ENCODE measurements around the gene WASHC2C.
"Not testable (repeated sequence)": the region's sequence is repeated elsewhere in the genome, so short reads cannot be mapped to it uniquely, and the experiment has no call there.

Gene WASHC2C

GRCh38 chr10:45761622-45762021 is 34.6 kb downstream of the WASHC2C start:
- DNase-seq = not testable (repeated sequence)

- not testable (repeated sequence) for DNase-seq
Observed at GRCh38 chr10:45763037-45763436, 36.0 kb downstream of the WASHC2C start.

- not testable (repeated sequence) for DNase-seq
Observed at GRCh38 chr10:45768334-45768733, 41.3 kb downstream of the WASHC2C start.

- DNase-seq = not testable (repeated sequence)
Observed at GRCh38 chr10:45771757-45772461, 44.8 kb downstream of the WASHC2C start.

DNA sequence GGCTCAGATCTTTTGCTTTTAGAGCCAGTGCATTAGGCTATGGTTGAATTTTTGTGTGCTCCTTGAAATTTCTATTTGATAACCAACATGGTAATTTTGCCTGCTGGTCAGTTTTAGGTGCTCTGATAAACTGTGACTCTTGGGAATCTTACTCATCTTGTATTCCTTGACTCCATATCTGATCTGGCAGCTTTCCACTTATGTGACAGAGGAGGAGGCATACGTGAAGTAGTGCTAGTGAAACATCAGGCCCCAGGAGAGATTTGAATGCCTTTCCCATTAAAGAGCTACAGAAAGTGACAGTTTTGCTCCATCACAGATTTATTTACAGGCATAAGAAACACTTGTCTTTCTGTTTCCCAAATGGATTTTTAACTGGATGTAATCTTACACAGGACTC is 59.2 kb downstream of the WASHC2C start:
- DNase-seq = not testable (repeated sequence)

DNA sequence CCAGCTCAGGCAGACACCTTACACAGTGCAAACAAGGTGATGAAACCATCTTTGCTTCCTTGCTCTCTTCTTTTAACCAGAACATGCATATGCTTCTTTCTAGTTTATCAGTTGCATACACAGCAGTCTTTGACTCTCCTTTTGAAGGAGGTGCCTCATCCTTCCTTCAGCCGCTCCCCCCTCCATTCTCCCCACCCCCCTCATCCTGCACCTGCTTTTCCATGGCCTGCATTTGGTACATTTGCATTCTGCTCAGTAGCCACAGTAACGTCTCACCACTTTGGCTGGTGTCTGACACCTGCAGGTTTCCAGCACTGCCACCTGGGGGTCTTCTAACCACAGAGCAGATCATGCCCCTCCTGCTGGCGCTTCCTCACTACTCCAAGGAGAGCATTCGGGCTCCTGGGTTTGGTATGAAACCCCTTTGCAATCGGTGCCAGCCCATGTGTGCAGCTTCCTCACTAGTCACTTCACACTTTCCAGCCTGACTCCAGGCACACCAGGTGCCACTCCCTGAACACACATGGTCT is 60.2 kb downstream of the WASHC2C start:
- not testable (repeated sequence) for DNase-seq

- DNase-seq = not testable (repeated sequence)
Observed at GRCh38 chr10:45789991-45790390, 62.9 kb downstream of the WASHC2C start.

- not testable (repeated sequence) for DNase-seq
Observed at GRCh38 chr10:45790694-45791426, 63.8 kb downstream of the WASHC2C start.

DNA sequence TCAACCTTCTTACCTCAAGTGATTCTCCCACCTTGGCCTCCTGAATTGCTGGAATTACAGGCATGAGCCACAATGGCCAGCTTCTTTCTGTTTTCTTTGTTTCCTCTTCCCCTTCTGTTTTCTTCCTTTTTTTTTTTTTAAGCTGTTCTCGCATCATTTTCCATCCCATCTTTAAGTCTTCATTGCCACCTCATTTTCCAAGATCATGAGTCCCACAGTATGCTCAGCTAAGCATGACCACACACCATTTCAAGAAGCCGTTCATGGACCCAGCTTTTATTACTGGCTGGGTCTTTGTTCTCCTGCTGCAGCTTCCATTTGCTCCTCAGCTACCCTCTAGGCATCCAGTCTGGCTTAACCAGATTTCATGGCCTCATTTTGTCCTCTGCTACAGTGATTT is 67.7 kb downstream of the WASHC2C start:
- DNase-seq = not testable (repeated sequence)

- not testable (repeated sequence) for DNase-seq
Observed at GRCh38 chr10:45803060-45804010, 76.3 kb downstream of the WASHC2C start.

- not testable (repeated sequence) for DNase-seq
Observed at GRCh38 chr10:45804996-45805395, 77.9 kb downstream of the WASHC2C start.

GRCh38 chr10:45809837-45810236 is 82.8 kb downstream of the WASHC2C start:
- peak in 1 of 51 donors; percentile 6 for DNase-seq

DNA sequence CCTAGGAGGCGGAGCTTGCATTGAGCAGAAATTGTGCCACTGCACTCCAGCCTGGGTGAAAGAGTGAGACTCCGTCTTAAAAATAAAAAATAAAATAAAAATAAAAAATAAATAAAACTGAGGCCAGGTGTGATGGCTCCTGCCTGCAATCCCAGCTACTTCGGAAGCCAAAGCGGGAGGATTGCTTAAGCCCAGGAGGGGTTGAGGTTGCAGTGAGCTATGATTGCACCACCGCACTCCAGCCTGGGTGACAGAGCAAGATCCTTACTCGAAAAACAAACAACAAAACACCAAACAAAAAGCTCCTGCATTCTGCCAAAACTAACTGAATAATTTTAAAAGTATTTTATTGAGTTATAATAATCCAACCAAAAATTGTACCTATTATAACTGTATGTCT is 84.0 kb downstream of the WASHC2C start:
- DNase-seq = no peak

DNA sequence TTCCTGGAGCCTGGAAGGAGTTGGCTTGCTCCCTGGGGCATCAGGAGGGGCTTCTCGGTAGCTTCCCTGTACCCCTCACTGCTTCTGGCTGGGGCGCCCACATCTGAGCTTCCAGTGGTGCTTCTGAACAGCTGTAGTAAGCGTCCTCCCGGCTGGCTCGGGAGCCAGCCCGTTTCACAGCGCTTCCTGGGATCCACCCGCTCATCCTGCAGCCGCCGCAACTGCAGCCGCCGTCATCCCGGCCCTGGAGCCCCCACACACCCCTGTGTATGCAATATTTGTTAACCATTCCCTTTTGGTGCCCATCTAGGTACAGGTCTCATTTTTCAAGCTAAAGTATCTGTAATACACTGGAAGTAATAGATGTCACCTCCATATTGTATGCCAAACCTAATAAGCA is 85.9 kb downstream of the WASHC2C start:
- not testable (repeated sequence) for DNase-seq

GRCh38 chr10:45814146-45814545 is 87.1 kb downstream of the WASHC2C start:
- DNase-seq = not testable (repeated sequence)

DNA sequence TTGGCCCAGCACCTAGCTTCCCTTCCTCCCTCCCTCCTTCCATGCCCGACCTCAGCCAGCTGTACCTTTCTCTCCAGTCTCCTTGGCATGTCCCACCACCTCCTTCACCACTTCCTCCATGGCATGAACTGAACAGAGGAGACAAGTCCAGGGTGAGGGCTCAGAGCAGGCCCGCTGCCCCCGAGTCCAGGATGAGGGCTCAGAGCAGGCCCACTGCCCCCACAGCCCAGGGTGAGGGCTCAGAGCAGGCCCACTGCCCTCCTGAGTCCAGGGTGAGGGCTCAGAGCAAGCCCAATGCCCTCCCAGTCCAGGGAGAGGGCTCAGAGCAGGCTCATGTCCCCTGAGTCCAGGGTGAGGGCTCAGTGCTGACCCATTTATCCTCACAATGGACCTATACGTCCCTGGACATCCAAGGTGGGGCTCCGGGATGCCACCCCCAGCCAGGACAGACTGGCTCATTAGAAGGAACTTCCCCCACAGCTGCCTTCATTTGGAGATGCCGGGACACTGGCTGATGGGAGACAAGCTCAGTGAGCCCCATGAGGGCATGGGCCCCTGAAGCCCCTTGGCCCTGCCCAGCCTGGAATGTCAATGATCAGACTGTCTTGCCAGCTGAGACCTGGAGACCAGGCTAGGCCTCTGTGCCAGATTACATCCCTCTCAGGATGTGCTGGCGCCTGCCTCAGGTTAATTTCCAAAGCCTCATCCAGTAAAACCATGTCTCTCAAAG is 90.2 kb downstream of the WASHC2C start:
- no peak for DNase-seq

DNA sequence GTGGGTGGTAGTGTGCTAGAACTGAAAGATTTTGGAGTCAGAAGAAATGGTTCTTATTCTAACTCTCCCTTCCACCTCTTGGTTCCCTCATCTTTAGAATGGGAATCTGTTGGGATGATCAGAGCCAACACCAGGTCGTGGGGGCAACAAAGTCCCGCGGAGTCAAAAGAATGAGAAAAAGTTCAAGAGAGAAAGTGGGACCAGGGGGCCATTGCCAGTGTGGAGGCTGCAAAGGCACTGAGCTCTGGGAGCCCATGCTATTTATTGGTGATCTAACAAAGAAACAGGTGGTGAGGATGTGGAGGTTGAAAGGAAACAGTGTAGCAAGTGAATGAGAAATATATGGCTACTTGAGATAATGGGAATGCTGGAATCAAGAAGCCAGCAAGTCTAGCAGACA is 90.8 kb downstream of the WASHC2C start:
- DNase-seq = no peak

GRCh38 chr10:45819552-45819951 is 92.5 kb downstream of the WASHC2C start:
- DNase-seq = no peak

GRCh38 chr10:45820107-45820830 is 93.2 kb downstream of the WASHC2C start:
- not testable (repeated sequence) for DNase-seq

GRCh38 chr10:45822918-45823317 is 95.9 kb downstream of the WASHC2C start:
- DNase-seq = not testable (repeated sequence)

All from hypothalamus (tissue), 51 donors.